HG03354 (cell line): Measurements from ENCODE around the gene SYT14.
"Not testable (repeated sequence)": the region's sequence is repeated elsewhere in the genome, so short reads cannot be mapped to it uniquely, and the experiment has no call there.

Experiments used
- ATAC-seq: cut with Tn5 transposase; IDR thresholded peaks from one replicate; pipeline ENCODE4 v1.9.1; 2021; ENCODE audit warnings: mild to moderate bottlenecking; ENCODE audit not compliant: unreplicated experiment, poor library complexity, severe bottlenecking

The SYT14 gene

DNA sequence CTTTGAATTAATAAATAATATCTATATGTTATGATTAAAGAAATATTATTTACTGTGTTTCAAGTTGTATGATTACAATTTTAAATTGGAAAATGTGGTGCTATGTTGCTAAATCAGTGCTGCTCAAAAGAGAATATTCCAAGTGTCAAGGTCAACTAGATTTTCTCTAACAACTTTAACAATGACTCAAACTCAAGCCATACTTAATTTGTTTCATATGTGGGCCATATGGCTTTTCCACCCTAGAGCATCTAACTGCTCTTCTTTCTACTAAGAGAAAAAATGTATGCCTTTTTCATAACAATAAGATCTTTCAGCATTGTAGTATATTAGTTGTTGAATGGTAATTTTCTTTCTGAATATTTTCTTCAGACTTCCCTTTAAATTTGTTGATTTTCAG, 8.3 kb upstream of the SYT14 start:
- no peak for ATAC-seq

DNA sequence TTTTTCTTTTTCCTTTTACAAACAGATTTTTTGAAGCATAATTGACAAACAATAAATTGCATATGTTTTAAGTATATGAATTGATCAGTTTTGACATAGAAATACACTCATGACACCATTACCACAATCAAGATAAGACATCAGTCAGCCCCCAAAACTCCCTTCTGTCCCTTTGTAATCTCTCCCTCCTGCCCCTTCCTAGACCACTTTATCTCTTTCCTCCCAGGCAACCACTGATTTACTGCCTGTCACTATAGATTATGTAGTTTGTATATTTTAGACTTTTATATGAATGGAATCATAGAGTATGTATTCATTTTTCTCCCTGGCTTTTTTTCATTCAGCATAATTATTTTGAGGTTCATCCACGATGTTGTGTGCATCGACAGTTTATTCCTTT, 6.9 kb upstream of the SYT14 start:
- ATAC-seq, result no peak

- ATAC-seq, result no peak
Measured at GRCh38 chr1:209936125-209936524, 1.9 kb upstream of the SYT14 start.

DNA sequence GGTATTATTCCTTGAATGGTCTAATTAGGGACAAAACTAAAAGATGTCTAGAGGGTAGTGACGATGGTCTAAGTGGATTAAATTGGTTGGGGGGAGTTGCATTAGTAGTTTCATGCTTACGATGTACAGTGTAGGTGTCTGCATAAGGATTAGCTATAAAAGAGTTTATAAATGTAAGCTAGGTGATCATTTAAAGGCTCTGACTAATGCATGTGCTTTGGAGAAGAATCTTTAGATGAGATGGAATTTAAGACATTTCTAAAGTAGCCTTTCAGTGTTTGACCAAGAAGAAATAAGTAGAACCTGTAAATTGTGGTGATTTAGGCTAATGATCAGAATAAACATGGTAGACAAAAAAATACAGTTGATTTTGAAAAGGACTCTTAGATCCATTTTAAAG, 7.4 kb downstream of the SYT14 start:
- no peak for ATAC-seq

DNA sequence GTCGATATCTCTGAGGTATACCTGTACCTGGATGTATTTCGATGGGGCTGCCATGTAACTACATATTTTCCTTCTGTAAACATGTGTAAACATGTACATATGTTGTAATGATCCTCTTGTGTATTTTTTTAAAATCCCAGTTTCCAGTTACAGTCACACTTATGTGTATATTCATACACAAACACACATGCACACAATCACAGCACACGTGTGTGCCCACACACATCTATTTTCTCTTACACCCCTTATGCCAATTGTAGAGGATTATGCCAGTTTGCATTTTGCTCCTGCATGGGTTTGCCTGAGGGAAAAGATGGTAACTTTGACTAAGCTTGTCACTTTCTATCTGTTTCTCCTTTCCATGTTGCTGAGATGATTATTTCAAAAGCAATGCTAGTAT, 10.1 kb downstream of the SYT14 start:
- no peak for ATAC-seq

GRCh38 chr1:209956116-209956515, 18.1 kb downstream of the SYT14 start:
- no peak for ATAC-seq

DNA sequence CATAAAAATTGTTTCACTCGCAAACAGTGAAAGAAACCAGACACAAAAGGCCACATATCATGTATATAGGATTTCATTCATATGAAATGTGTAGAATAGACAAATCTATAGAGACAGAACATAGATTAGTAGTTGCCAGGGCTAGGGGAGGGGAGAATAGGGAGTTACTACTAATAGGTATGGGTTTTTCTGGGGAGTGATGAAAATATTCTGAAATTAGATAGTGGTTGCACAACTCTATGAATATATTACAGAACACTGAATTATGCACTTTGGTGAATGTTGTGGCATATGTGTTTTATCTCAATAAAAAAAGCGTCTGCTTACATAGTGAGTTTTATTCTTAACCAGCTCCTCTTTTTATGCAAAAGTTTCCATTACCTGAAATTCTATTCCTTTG, 21.6 kb downstream of the SYT14 start:
- ATAC-seq, result no peak

DNA sequence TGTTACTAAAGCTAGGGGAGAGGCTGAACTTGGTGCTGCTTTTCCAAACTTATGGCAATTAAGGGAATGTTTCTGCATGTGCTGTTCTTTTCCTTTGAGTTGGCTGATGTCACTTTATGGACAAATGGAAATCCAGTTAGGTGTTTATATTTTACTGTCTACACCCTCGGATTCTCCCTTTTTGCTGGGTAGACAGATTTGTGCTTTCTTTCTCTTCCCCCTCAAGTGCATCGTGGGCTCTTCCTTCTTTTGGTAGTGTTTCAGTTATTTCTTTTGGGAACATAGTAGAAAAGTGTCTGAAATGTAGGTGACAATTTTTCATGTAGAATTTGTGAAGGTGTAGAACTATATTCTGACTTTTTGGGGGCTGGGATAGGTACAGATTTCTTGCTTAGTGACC, 22.9 kb downstream of the SYT14 start:
- ATAC-seq, result no peak

DNA sequence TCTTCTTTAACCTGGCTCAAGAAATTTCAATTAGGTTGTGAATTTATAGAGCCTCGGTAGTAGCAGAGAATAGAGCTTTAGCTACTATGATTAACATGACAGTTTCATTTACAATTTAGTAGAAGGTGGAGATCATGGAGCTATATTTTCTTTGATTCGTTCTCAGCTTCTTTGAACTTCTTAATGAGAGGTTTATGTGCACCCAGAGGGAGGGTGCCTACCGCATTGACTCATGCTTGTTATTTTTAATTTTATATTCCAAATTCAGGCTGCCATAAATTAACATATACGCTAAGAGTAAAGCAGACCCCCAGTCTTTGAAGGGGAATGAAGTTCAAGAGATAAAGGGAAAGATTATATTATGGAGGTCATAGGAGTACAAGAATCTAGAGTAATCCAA, 24.4 kb downstream of the SYT14 start:
- no peak for ATAC-seq

DNA sequence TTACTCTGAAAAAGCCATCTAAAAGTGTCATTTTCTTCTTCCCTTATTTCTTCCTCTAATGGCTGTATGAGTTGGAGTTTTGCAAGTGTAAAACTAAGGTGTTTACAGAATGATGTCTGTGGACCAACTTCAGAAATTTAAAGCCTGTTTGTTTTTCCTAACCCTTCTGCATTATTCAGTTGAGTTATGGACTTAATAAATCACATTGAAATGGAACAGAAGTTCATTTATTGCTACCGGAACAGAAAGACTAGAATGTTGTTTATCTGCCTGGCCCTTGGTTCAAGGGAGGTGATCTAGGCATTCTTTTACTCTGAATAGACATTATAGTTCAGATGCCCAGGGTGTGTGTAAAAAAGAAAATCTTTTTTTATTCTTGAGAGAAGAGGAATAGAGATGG, 24.8 kb downstream of the SYT14 start:
- no peak for ATAC-seq

DNA sequence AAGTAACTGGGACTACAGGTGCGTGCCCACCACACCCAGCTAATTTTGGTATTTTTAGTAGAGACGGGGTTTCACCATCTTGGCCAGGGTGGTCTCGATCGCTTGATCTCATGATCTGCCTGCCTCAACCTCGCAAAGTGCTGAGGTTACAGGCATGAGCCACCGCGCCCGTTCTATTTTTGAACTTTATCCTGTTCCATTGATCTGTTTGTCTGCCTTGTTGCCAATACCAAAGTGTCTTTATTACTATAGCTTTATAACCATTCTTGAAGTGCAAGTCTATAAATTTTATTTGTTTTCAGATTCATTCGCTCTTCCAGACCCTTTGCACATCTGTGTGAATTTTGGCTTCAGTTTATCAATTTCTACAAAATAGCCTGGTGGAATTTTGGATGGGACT, 28.0 kb downstream of the SYT14 start:
- ATAC-seq, result no peak

GRCh38 chr1:209978721-209979120, 40.7 kb downstream of the SYT14 start:
- not testable (repeated sequence) for ATAC-seq

DNA sequence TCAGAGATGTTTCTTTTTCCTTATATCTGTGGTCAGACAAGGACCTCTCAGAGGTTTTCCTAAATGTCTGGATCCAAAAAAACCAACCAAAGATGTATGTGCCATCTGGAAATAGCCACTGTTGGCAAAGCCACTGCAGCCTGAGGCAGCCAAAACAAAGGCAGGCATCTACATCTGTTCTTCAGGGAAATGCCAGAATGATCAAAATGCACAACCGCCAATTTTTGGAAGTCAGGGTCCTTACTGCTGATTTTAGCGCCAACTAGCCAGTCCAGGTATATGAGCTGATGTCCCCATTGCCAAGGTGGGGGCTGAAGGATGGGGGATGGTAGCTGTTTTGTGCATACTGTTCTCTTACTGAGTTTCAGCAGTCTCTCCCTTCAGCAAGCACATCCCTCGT, 45.9 kb downstream of the SYT14 start:
- no peak for ATAC-seq

DNA sequence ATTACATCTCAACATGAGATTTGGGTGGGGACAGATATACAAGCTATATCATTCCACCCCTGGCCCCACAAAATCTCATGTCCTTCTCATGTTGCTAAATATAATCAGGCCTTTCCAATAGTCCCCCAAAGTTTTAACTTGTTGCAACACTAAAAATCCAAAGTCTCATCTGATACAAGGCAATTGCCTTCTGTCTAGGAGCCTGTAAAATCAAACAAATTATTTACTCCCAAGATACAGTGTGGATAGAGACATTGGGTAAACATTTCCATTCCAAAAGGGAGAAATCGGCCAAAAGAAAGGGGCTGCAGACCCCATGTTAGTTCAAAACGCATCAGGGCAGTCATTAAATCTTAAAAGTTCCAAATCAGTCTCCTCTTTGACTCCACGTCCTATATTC, 47.0 kb downstream of the SYT14 start:
- ATAC-seq, result no peak

DNA sequence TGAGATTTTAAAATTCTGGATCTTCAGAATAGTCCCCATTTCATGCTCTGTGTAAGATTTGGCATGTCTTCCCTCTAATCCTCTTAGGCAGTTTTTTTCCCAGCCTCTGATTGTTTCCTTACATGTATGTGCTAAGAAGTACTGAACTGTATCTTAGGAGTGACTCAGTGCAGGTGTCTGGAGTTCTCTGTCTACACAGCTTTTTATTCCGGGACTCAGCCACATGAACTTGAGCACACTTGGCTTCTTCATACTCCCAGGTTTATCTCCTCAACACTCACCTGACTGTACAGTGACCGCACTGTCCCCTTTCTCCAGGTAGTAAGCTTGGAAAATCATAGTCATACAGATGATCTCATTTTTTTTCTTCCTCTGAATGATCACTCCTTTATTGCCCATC, 50.7 kb downstream of the SYT14 start:
- ATAC-seq, result no peak

DNA sequence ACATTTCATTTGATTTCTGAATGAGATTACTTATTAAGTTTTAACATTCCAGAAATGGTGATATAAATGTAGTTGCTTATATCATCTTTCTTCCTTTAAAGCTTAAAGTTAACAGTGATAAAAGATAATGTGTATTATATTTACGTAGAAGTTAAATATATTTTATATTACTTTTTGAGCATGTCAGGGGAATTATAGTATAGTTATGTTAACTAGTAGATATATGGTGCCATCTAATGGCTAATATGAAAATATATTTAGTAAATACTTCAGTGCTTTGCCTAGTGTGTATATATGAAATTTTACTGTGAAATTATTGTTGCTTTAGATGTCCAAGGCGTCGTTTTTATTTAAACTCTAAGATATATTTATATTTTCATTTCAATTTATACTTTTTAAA, 51.5 kb downstream of the SYT14 start:
- no peak for ATAC-seq

GRCh38 chr1:209993061-209993830, 55.2 kb downstream of the SYT14 start:
- ATAC-seq, result no peak

DNA sequence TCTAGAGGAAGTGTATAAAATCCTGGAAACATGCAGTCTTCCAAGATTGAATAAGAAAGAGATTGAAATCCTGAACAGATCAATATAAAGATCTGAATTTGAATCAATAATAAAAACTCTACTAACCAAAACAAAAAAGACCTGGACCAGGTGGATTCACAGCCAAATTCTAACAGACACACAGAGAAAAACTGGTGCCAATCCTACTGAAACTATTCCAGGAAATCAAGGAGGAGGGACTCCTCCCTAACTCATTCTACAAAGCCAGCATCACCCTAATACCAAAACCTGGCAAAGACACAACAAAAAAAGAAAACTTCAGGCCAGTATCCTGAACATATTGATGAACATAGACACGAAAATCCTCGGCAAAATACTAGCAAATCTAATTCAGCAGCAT, 58.3 kb downstream of the SYT14 start:
- no peak for ATAC-seq

DNA sequence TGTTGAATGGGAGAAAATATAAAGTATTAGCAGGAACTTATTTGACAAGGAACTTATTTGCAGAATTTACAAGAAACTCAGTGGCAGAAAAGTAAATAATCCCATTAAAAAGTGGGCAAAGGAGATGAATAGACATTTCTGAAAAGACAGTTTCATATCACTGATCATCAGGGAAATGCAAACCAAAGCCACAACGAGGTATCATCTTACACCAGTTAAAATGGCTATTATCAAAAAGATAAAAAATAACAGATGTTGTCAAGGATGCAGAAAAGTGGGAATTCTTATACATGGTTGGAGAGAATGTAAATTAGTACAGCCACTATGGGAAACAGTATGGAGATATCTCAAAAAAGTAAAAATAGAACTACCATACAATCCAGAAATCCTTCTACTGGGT, 61.0 kb downstream of the SYT14 start:
- no peak for ATAC-seq

GRCh38 chr1:210001751-210002150, 63.7 kb downstream of the SYT14 start:
- no peak for ATAC-seq

GRCh38 chr1:210003501-210003900, 65.5 kb downstream of the SYT14 start:
- ATAC-seq, result no peak

DNA sequence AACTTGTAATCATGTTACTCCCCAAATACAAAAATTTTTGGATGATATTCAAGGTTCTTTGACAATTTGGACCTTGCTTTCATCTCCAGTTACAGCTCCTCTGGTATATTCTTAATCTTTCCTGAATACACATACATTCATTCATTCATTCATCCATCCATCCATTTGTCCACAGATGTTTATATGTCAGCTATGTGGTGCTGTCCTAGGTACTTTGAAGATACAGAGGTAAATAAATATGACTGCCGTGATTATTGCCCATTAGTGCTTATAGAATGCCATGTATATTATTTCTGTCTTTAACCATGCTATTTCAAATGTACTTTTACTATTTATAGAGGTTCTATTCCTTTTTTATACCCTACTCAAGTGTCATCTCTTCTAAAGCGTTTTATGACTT, 72.1 kb downstream of the SYT14 start:
- ATAC-seq, result no peak
